Large intestine (tissue), 3 donors: Measurements from ENCODE around the gene EVI5L. TPM values are rescaled to one million over a fixed set of nuclear protein-coding genes. Genes with fewer than 3 reads are reported as not detected.

Source experiments
- DNase-seq, 2 donors: peaks; one replicate each; pipeline versions ENCODE4 v3.0.0 to v3.0.0-alpha.2; 2013
- H3K27ac ChIP-seq: one replicate; pipeline ENCODE4 v1.5.1; 2013; ENCODE audit warnings: low read length
- H3K27me3 ChIP-seq: 2 replicates; pipeline ENCODE4 v1.6.1; 2013; ENCODE audit warnings: low read length; ENCODE audit not compliant: control insufficient read depth, insufficient read depth
- H3K36me3 ChIP-seq: 2 replicates; pipeline ENCODE4 v1.6.1; 2013; ENCODE audit warnings: low read length; ENCODE audit not compliant: control insufficient read depth, insufficient read depth
- H3K4me1 ChIP-seq: one replicate; pipeline ENCODE4 v1.6.1; 2013; ENCODE audit warnings: low read length; ENCODE audit not compliant: control insufficient read depth, insufficient read depth
- H3K4me3 ChIP-seq: one replicate; pipeline ENCODE4 v1.5.1; 2013; ENCODE audit warnings: low read length
- H3K9me3 ChIP-seq: one replicate; pipeline ENCODE4 v1.6.1; 2013; ENCODE audit warnings: mild to moderate bottlenecking, low read depth, low read length, moderate library complexity; ENCODE audit not compliant: control insufficient read depth
- WGBS: methylation state at CpG from one replicate; pipeline ENCODE4 v1.1.5; 2013; ENCODE audit warnings: low lambda C conversion rate; ENCODE audit not compliant: insufficient coverage; 5-methylcytosine and 5-hydroxymethylcytosine counted together
- polyA plus RNA-seq: library from polyadenylated mRNA; unstranded; fragments of 120-200 nt; gene quantifications from one replicate; pipeline ENCODE4 v1.2.1, GENCODE V29; 2013

The EVI5L gene
- polyA plus RNA-seq, 1 donor, result 9.3 TPM

- H3K27me3 ChIP-seq, result peaks cover 41% of the 10 kb centered on the region
These were observed 43.5 kb downstream of the EVI5L start for GRCh38 chr19:7873304-7874075.

GRCh38 chr19:7874076-7874896 is 44.3 kb downstream of the EVI5L start, which contains the start of gene PRR36:
Gene PRR36 (minus strand): TSS chr19:7874390. CDS start chr19:7873689, 701 bp downstream.
- Histone ChIP-seq H3K27me3 (peaks cover 41% of the 10 kb centered on the region), H3K4me1 (peaks cover 21% of the 10 kb centered on the region), H3K4me3 (peak within 1 kb of the TSS; percentile 20), H3K36me3 (no peaks in the 10 kb centered on the region), H3K27ac (no peak within 1 kb of the TSS), H3K9me3 (peaks cover 12% of the 10 kb centered on the region)
- WGBS, result no CpG with 5 or more reads among the region's 88 CpGs
- peak in 1 of 2 donors; percentile 50 for DNase-seq

More at GRCh38 chr19:7873304-7874075, 43.5 kb downstream of the EVI5L start:
- Histone ChIP-seq H3K9me3 (peaks cover 12% of the 10 kb centered on the region), H3K4me1 (peaks cover 25% of the 10 kb centered on the region), H3K27ac (no peak overlapping the region), H3K4me3 (no peak overlapping the region), H3K36me3 (no peaks in the 10 kb centered on the region)
- WGBS, result no CpG with 5 or more reads among the region's 53 CpGs
- no peak for DNase-seq

GRCh38 chr19:7874897-7875273 is 44.9 kb downstream of the EVI5L start:
- WGBS, result no CpG with 5 or more reads among the region's 12 CpGs
- Histone ChIP-seq H3K36me3 (no peaks in the 10 kb centered on the region), H3K27me3 (peaks cover 41% of the 10 kb centered on the region)

DNA sequence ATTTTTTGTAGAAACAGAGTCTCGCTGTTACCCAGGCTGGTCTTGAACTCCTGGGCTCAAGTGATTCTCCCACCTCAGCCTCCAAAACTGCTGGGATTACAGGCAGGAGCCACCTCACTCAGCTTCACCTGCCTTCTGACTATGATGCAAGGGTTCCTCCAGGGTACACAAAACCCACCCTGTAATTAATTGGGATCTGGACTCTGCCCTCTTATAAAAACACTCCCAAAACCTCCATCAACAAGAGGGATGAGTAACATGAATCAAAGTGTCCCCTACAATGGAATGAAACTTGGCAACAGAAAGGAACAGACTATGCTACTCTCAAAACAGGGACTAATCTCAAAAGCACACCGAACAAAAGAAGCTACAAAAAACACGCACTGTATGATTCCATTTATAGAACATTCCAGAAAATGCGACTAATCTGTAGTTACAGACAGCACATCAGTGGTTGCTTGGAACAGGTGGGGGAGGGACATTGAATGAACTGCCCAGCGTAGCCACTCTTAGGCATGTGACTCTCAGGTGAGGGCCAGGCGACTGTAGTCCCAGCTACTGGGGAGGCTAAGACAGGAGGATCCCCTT is 47.3 kb downstream of the EVI5L start:
- no peak overlapping the region for H3K27ac ChIP-seq
- no CpG with 5 or more reads among the region's 6 CpGs for WGBS
- H3K36me3 ChIP-seq, result no peaks in the 10 kb centered on the region
- H3K27me3 ChIP-seq, result peaks cover 36% of the 10 kb centered on the region
- peaks cover 5% of the 10 kb centered on the region for H3K9me3 ChIP-seq
- no peak overlapping the region for H3K4me3 ChIP-seq
- peaks cover 4% of the 10 kb centered on the region for H3K4me1 ChIP-seq
- DNase-seq, result no peak

More at GRCh38 chr19:7874897-7875273, 44.9 kb downstream of the EVI5L start:
- no peak overlapping the region for H3K27ac ChIP-seq
- peaks cover 12% of the 10 kb centered on the region for H3K9me3 ChIP-seq
- peaks cover 20% of the 10 kb centered on the region for H3K4me1 ChIP-seq
- H3K4me3 ChIP-seq, result peak overlapping the region; percentile 20
- DNase-seq, result no peak

DNA sequence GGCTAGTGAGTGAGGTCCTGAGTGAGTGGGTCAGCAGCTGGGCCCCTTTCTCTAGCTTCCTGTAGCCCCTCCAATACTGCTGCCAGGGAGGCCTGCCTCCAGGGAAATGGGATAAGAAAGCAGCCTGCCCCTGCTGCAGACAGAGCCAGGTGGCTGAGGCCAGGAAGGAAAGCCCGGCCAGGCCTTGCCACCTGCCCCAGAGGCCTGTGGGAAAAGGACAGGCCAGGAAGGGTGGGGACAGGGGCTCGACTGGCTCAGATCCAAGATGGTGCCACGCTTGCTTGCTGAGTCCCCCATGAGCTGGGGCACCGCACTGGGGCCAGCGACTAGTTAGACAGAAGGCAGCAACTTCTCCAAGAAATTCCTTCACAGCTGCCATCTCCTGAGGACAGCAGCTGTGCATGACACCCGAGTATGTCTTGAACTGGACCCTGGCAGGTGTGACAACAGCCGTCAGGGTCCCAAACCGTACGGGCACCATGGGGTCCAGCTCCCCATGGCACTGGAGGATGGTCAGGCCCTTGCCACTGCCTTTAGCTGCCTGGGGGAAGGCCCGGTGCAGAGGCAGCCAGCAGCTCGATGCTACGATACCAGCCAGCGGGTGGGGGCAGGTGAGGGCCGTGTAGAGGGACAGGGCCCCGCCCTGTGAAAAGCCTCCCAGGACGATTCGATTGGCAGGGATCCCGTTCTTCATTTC is 49.2 kb downstream of the EVI5L start:
- no peaks in the 10 kb centered on the region for H3K36me3 ChIP-seq
- H3K27ac ChIP-seq, result no peak overlapping the region
- no CpG with 5 or more reads among the region's 18 CpGs for WGBS
- DNase-seq, result no peak
- H3K4me1 ChIP-seq, result peaks cover 4% of the 10 kb centered on the region
- peaks cover 18% of the 10 kb centered on the region for H3K27me3 ChIP-seq
- no peak overlapping the region for H3K4me3 ChIP-seq
- H3K9me3 ChIP-seq, result no peaks in the 10 kb centered on the region

DNA sequence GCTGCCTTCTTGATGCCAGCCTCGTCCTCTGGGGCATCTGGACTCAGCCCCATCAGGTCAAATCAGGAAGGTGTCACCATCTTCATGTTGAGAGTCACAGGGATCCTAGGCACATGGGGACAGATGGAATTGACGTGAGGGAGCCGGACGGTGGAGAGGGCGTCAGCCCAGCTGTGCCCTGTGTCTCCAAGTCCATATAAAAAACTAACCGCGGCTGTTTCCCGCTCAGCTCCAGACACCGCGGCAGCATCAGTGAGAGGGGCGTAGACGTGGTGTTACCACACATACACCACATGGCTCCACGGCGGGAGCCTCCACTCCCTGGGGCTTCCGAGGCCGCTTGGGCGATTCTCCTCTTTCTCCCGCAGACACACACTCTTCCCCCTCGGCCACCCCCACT is 49.8 kb downstream of the EVI5L start:
- DNase-seq, result no peak
- H3K36me3 ChIP-seq, result no peaks in the 10 kb centered on the region
- peaks cover 13% of the 10 kb centered on the region for H3K27me3 ChIP-seq
- no peak overlapping the region for H3K4me3 ChIP-seq
- no CpG with 5 or more reads among the region's 19 CpGs for WGBS
- no peaks in the 10 kb centered on the region for H3K9me3 ChIP-seq
- H3K4me1 ChIP-seq, result no peaks in the 10 kb centered on the region
- H3K27ac ChIP-seq, result no peak overlapping the region

GRCh38 chr19:7881910-7882309 is 51.9 kb downstream of the EVI5L start:
- Histone ChIP-seq H3K4me3 (no peak overlapping the region), H3K9me3 (no peaks in the 10 kb centered on the region), H3K27ac (no peak overlapping the region), H3K27me3 (peaks cover 3% of the 10 kb centered on the region), H3K36me3 (no peaks in the 10 kb centered on the region), H3K4me1 (no peaks in the 10 kb centered on the region)
- DNase-seq, result no peak
- 100% methylated on average over 2 of the region's 3 CpGs for WGBS

DNA sequence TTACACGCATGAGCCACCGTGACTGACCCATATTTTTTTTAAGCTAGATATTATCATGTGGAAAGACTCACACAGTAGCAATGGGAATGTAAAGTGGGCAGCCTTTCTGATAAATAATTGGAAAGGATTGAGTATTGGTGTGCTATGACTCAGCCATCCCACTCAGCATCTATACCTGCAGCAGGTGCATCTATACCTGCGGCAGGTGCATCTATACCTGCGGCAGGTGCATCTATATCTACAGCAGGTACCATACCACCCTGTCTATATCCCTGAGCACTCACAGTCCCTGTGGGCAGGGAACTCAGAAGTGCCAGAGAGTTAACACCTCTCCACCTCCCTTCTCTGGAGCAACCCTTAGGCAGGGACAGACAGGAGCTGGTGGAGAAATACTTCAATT is 53.1 kb downstream of the EVI5L start:
- DNase-seq, result no peak
- Histone ChIP-seq H3K36me3 (no peaks in the 10 kb centered on the region), H3K4me3 (no peak overlapping the region), H3K27me3 (peaks cover 7% of the 10 kb centered on the region), H3K9me3 (no peaks in the 10 kb centered on the region), H3K27ac (no peak overlapping the region), H3K4me1 (peaks cover 8% of the 10 kb centered on the region)
- WGBS, result no CpG with 5 or more reads among the region's 4 CpGs

GRCh38 chr19:7883796-7884570 is 54.0 kb downstream of the EVI5L start:
- no CpG with 5 or more reads among the region's 2 CpGs for WGBS
- no peaks in the 10 kb centered on the region for H3K36me3 ChIP-seq

More at GRCh38 chr19:7883796-7884570, 54.0 kb downstream of the EVI5L start:
- Histone ChIP-seq H3K9me3 (no peaks in the 10 kb centered on the region), H3K27me3 (peaks cover 15% of the 10 kb centered on the region), H3K4me3 (no peak overlapping the region), H3K27ac (no peak overlapping the region), H3K4me1 (peaks cover 13% of the 10 kb centered on the region)
- DNase-seq, result no peak
